HG02973 (cell line): Measurements from ENCODE around the gene SGO1.
A peak's percentile ranks its signal among the peaks of the same experiment; 100 is the strongest.
"Not testable (repeated sequence)": the region's sequence is repeated elsewhere in the genome, so short reads cannot be mapped to it uniquely, and the experiment has no call there.

Experiments
- ATAC-seq: cut with Tn5 transposase; IDR thresholded peaks from one replicate; pipeline ENCODE4 v1.9.1; 2021; ENCODE audit warnings: moderate library complexity; ENCODE audit not compliant: unreplicated experiment

SGO1 gene

GRCh38 chr3:20185679-20186599 is at the start of gene SGO1:
SGO1 (minus strand) TSS chr3:20186206; CDS start chr3:20184027, 2,179 bp downstream.
- peak; percentile 95 for ATAC-seq

GRCh38 chr3:20235796-20236195 is 49.8 kb upstream of the SGO1 start:
- no peak for ATAC-seq

DNA sequence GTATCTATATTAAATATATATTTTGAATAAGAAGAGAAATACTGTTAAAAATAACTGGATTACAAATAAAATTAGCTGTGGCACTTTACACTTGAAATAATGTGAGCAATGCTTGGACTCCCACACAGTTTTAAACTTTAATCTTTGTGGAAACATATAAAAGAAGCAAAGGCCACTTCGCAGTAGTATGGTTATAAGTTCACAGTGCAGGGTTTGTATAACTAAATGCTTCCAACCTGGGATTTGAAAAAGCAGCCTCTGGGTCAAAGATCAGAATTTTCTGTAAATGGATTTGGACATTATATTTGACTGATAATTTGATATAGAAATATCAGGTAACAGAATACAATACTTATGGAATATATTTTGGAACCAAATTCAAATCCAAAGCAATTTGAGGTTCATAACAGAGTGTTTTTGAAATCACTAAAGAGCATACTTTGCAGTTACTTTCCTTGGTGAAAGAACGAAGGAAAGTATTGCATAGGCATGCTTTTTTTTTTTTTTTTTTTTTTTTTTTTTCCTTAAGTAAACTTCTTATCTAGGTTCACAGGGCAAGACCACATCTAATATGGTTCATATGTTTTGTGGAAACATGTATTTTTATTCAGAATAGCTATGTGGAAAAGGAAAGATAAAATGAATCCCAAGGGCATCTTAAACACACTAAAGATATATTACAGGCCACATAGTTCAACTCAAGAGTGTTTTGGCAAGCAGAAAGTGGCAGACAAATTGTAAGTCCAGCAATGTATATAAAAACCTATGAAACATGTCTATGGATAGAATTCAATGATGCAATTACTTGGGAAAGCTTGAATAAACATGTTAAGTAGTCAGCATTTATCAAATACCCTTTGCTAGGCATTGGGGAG is 47.1 kb upstream of the SGO1 start:
- ATAC-seq: no peak

DNA sequence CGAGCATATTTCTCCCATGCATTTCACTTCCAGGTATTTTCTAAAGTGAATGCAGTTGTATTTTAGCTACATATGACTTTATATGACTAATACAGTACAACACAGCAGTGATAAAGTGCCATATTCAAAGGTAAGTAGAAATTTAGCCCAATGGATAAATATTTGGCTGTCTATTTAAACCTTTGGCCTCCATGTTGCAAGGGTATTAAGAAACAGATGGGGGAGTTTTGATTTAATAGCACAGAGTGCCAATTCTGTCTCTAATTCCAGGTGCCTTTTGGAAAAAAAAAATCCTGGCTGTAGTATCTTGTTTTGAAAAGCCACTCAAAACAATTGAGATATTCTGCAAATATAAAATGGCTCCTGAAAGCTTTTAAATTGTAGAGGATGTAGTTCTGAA is 44.9 kb upstream of the SGO1 start:
- ATAC-seq: no peak

DNA sequence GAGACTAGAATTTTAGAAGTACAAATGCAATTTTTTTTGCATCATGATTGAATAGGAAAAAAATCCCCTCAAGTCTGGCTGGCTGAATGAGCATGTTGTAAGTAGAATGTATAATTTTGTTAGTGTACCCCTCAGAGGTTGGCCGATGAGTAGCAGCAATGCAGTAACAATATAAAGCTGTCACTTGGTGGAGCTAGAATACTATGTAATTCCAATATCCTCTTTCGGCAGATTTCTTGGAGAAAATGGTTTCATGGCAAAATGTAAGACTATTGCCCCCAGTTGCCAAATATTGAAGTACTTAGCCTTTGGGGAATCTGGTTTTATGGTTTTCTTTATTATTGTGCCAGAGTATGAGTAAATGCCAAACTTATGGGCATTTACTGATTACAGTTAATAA is 39.8 kb upstream of the SGO1 start:
- ATAC-seq: peak; percentile 62

DNA sequence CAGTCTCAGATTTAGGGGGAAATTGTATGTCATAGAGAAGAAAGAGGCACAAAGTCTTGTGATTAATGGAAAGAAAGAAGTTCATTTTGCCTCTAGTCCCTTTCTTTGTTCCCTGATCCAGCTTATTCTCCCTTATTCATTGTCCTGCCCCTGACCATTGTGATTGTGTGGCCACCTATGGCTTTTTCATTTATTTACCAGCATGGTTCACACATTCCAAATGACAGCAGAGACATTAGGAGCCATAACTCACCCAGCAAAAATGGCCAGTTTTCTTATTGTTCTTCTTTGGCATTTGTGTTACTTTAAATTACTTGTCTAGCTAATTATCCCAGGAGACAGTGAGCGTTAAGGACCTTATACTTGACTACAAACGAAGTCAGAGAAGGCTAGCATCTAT is 36.3 kb upstream of the SGO1 start:
- ATAC-seq: no peak

GRCh38 chr3:20218215-20218614 is 32.2 kb upstream of the SGO1 start:
- ATAC-seq: no peak

DNA sequence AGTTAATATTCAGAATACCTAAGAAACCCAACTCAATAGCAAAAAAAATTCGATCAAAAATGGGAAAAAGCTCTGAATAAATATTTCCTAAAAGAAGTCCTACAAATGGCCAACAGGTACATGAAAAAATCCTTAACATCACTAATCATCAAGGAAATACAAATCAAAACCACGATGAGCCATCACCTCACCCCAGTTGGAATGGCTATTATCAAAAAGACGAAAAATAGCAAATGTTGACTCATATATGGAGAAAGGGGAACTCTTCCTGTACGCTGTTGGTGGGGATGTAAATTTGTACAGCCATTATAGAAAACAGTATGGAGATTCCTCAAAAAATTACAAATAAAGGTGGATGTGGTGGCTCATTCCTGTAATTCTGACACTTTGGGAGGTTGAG is 29.6 kb upstream of the SGO1 start:
- ATAC-seq: no peak

DNA sequence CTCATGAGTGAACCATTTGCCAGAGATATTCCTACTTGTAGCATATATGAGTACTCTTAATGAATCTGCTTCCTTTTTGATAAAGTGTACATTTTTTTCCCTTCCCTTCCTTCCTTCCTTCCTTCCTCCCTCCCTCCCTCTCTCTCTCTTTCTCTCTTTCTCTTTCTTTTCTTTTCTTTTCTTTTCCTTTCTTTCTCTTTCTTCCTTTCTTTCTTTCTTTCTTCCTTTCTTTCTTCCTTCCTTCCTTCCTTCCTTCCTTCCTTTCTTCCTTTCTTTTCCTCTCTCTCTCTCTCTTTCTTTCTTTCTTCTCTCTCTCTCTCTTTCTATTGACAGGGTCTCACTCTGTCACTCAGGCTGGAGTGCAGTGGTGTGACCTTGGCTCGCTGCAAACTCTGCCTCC is 27.5 kb upstream of the SGO1 start:
- ATAC-seq: not testable (repeated sequence)

GRCh38 chr3:20207945-20208344 is 21.9 kb upstream of the SGO1 start:
- ATAC-seq: not testable (repeated sequence)

- ATAC-seq: not testable (repeated sequence)
Measured at GRCh38 chr3:20205898-20206297, 19.9 kb upstream of the SGO1 start.

DNA sequence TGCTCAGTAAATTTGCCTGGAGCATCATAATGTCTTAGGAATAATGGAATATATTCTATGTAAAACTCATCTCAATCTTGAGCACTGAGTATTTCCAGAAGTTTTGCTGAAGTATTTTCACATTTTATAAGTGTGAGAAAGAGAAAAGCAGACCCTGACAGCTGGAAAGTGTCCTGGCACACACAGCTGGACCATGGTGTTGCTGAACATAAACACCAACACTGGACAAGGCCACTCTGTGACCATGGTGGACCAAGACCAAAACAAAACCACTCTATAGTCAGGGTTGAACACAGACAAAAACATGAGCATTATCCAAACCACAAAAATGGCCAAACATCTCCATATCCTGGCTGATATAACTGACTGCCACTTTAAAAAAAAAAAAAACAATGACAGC is 15.1 kb upstream of the SGO1 start:
- ATAC-seq: no peak

DNA sequence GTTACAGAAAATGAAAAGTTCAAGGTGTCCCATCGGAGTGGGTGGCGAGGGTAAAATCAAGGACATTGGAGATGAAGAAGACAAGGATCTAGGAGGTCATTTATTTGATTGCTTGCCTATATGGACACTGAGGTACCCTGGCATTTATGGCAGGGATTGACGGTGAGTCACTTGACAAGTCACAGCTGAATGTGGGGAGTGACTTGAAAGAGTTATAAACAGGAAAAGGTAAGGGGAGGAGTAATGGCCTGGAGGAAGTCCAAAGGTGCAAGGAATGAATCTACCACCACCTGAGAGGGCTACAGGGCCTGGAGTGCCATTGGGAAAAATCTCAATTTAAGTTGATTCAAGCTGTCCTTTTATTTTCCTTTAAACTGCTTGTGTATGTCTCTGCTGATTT is 11.8 kb upstream of the SGO1 start:
- no peak for ATAC-seq

DNA sequence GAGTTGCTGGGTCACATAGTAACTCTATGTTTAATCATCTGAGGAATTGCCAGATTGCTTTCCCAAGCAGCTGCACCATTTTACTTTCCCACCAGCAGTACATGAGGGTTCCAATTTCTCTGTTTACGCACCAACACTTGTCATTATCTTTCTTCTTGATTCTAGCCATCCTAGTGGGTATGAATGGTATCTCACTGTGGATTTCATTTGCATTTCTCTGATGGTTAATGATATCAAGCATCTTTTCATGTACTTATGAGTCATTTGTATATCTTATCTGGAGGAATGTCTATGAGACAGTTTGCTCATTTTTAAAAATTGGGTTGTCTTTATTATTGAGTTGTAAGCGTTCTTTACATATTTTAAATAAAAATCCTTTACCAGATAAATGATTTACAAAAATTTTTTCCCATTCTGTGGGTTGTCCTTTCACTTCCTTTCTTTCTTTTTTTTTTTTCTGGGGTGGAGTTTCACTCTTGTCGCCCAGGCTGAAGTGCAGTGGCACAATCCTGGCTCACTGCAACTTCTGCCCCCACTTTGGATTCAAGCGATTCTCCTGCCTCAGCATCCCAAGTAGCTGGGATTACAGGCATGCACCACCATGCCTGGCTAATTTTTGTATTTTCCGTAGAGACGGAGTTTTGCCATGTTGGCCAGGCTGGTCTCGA is 8.9 kb upstream of the SGO1 start:
- peak; percentile 53 for ATAC-seq

DNA sequence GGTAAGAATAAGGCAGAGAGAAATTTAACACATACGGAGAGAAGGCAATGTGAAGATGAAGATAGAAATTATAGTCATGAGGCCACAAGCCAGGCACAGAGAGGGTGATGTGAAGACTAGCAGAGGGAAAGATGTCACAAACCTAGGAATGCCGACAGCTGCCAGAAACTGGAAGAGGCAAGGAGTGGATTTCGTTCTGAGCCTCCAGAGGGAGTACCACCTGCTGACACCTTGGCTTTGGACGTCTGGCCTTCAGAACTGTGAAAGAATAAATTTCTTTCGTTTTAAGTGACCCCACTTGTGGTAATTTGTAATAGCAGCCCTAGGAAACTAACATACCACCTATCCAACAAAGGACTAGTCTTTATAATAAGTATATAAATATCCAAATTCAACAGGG is 5.0 kb upstream of the SGO1 start:
- ATAC-seq: no peak

DNA sequence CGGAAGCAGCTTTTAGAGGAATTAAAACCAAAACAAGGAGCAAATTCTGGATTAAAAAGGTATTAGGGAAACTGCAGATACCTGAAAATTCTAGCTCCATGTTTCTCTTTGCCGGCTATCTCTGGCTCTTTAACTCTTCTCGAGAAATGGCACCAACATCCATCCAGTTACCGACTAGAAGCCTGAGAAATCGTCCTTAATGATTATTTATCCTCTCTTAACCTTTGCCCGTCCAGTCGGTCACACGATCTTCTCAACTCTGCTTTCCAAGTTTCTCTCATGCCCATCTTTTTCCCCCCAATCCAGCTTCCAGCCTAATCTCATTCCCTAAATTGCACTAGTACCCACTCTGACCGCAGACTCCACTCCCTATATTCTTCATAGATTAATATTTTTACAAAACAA is 596 bp upstream of the SGO1 start:
- ATAC-seq: peak; percentile 1

GRCh38 chr3:20185331-20185678 is 701 bp downstream of the SGO1 start:
- ATAC-seq: peak; percentile 16

DNA sequence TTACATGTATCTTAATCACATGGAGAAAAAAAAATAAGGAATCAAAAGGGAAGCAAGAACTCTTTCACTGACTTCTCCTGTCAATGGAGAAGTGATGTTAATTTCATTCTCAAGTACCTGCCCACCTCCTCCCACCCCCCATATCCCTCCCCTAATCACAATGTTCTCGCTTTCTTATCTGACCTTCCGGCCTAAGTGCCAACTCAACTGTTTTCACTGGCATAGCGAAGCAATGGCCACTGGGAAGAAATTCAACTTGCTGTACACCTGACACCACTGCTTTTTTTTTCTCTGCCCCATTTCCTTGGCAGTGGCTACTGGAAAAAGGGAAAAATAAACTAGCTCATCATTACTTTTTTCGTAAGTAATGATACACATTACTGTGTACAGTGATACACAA is 3.8 kb downstream of the SGO1 start:
- no peak for ATAC-seq

DNA sequence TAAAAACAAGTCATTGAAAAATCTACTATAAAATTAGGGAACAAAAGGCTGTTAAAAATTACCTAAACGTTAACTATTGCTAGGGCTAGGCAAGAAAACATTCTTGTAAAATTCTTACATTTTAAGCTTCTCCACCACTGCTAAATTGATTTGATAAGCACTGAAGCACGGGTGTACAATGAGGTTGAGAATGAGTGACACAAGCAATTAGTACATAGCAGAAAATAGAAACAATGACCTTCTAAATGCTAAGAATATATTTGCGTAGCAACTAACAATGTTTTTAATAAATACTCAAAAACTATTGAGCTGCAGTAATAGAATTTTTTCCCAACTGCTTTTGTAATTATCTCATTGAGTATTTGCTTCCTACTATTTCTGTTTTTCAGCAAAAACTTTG is 4.7 kb downstream of the SGO1 start:
- ATAC-seq: no peak

- no peak for ATAC-seq
Measured at GRCh38 chr3:20173844-20174410, 12.1 kb downstream of the SGO1 start.

- no peak for ATAC-seq
Measured at GRCh38 chr3:20161714-20162113, 24.3 kb downstream of the SGO1 start.
